ENCODE data around the gene IL18BP.

Gene IL18BP

GRCh38 chr11:72013765-72014711, 15.3 kb downstream of the IL18BP start:
- DNase-seq = no peak

GRCh38 chr11:72014761-72015320, 16.1 kb downstream of the IL18BP start:
- DNase-seq = no peak

DNA sequence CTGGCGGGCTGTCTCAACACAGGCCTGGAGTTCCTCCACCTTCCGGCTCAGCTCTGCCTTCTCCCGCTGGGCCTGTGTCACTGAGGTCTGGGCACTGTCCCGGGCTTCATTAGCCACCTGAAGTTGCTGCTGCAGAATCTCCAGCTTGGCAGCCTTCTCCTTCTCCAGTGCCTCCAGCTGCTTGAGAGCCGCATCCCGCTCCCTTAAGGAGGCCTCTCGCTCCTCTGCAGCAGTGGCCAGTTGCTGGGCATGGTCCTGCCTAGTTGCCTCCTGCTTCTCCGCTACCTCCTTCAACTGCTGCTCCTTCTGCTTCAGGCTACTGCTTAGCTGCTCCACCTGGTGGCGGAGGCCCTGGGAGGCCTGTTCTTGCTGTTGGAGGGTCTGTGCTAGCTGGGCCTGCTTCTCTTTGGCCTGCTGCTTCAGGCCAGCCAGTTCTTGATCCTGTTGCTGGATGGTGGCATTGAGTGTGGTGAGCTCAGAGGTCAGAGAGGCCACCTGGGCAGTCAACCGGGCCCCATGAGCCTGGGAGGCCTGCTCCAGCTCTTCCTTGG, 16.9 kb downstream of the IL18BP start:
- DNase-seq = no peak

- DNase-seq = no peak
Observed at GRCh38 chr11:72018171-72018570, 19.5 kb downstream of the IL18BP start.

DNA sequence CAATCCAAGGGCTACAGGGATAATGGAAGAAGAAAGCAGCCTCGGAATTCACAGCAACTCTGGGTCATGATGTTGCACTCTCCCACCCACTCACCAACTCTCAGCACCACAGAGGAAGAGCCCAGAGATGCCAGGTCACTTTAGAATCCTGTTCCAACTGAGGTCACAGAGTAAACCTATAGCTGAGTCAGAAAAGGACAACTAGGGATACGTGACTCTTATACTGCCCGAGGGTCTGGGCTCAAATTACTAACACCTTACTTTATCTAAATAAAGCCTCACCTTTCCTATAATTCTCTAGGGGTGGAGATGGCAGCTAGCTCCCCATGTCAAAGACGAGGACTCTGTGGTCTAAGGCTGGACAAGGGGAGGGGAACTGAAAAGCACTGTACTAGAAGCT, 24.6 kb downstream of the IL18BP start:
- DNase-seq = no peak

- no peak for DNase-seq
Observed at GRCh38 chr11:72024069-72024754, 25.5 kb downstream of the IL18BP start.

DNA sequence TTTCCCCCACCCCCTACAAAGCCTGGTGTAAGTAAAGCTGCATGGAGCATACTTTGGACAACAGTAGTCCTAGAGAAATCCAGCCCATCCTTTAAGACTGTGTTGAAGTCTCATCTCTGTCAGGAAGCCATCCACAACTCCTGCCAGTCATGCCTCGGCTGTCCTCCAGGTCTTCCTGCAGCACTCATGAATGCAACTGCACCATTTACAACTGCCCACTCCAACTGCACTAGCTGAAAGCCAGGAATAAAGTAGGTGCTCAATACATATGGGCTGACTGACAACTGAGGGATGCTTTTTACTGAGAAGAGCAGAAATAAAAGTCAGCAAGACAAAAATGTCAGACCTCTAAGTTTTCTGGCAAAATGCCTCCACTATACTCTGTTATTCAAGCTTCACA, 27.4 kb downstream of the IL18BP start:
- no peak for DNase-seq

- no peak for DNase-seq
Observed at GRCh38 chr11:72030472-72031045, 31.9 kb downstream of the IL18BP start.

- no peak for DNase-seq
Observed at GRCh38 chr11:72036687-72037086, 38.0 kb downstream of the IL18BP start.

DNA sequence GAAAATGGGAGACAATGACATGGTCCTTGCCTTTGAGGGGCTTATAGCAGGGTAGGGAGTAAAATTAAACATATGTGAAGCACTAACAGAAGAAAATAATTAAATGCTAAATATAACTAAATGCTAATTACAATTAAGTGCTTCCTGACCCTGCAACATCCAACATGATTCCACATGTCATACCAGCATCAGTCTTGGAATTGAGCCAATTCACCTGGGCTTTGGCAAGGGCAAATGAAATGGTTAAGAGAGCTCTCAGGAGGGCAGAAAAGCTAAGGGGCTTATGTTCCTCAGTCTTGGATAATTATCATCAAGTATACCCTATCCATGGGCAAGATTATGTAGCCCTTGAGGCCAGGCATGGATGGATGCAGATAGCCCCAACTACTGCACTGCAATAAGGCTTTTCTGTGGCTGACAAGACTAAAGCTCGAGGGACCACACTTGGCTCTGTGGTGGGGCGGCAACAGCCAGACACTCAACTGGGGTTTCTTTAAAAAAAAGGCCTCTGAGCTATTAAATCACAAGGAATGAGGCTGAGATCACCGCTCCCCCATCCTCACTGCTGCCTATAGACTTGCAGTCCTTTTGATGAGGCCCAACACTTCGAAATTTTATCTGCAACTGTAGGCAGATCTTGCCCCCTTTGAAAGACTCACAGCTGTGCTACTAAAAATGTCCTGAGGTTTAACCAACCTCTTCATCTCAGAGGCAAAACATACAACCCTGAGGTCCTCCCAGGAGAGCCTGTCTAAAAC, 39.0 kb downstream of the IL18BP start:
- no peak for DNase-seq

GRCh38 chr11:72038491-72038890, 39.8 kb downstream of the IL18BP start:
- DNase-seq = no peak

DNA sequence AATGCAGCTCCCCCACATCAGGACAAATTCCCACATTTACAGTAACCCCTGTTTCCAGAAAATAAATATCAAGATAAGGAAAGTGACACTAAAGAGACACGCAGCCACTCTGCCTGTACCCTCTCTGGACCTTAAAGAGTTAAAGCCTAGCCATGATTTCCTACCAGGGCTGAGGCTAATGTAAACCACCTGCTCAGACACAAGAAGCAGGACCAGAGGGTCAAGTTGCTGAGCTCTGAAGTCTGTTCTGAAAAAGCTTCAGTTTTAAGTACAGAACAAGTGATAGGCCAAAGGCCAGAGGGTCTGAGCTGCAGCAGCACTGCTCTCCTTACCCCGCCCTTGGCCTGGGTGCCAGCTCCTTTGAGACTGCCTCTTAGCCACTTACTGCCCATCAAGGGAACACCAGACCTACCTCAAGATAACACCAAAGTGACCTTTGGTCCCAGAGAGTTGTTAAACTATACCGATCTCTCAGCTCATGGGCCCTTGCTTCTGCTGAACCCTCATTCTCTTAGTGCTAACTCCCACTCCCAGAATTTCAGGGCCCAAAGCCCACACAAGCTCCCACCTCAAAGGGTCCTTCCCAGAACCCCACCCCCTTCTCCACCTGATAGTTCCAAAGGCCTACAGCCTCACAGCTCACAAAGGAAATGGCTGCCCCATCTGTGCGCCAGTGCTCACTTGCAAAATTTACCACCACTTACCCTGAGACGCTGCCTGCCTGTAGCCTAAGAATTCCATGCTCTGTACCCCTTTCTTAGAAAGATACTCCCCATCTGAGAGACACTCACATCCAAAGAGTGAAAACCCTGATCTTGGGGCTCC, 40.5 kb downstream of the IL18BP start:
- no peak for DNase-seq

DNA sequence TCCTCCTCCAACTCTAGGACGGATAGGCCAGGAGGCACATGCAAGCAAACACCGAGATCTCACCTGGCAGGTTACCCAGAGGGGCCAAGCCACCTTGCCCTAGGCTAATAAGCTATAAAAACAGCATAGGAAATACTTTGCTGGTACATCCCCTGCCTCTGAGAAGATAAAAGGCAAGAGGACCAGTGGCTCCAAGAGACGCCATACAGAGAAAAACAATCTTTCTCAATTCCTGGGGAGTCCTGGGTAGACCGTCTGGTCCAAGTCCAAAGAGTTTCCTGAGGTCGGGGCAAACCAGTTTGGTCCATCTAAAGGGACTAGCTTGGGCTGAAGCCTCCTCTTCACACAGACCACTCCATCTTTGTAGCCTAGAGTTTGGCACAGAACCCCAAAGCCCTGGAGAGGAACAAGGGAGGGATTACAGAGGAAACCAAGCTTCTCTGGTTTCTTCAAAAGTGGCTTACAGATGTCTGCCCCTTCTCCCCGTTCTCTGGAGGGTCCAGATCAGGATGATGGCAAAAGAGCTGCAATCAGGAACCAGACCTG, 41.2 kb downstream of the IL18BP start:
- DNase-seq = no peak

DNA sequence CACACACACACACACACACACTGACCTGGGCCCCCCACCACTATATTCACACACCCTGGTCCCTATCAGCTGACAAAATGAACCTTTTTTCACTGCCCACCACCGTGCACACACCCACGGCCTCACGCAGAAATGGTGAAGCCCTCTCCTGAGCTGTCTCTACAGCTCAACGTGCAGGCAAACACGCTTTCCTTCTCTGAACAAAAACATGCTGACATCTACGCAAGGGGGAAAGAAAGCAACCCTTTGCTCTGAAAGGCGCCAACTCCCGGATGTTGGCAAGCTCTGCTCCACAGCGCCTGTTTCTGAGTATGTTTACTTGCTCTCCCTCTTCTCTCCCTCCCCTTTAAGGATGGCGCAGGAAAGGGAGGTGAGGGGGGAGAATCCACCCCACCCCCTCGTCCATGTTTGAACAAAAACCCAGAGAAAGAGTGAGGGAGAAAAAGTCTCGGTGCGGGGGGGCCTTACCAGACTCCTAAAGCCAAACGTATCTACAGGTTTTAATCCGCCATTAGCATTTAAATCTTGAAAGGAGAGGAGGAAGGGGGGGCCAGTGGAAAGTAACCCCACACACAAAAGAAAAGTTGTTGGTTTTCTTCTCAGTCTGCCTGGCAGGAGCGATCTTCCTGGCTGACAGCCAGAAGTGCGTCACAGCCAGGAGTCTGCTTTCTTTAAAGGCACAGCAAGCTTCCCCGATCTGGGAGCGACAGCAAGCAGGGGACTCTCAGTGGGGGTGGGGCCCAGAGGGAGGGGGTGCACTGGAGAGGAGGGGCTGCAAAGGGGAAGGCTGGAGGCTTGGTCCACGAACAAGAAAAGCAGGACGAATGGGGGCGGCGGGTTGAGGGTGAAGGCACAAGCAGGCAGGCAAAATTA, 42.0 kb downstream of the IL18BP start:
- DNase-seq = peak; percentile 79 to 82

GRCh38 chr11:72041364-72042063, 42.8 kb downstream of the IL18BP start:
- peak; percentile 39 to 52 for DNase-seq

DNA sequence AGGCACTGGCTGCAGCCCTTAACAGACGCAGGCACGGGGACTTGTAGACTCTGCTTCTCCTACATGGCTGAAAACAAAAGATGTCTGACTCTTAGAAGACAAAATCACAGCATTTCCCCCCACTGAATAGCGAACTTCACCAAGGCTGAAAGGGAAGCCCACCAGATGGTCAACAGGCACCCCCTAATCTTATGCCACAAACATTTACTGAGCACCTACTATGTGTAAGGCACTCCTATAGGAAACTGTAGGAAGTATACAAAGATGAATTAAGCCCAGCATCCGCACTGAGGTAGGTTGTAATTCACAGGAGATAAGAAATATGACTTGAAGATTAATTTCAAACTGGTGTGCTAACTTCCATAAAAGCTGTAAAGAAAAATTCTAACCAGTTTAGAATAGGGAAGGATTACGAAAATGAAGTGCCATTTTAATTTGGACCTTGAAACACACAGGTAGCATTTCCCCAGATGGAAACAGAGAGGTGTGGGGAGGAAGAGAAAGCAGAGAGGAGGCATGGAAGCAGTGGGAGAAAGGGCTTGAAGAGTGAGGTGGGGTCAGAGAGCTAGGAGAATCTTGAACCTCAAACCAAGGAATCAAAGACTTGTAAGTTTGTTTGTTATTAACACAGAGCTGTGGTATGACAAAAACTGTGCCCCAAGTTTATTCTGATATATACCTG, 43.5 kb downstream of the IL18BP start:
- no peak for DNase-seq

DNA sequence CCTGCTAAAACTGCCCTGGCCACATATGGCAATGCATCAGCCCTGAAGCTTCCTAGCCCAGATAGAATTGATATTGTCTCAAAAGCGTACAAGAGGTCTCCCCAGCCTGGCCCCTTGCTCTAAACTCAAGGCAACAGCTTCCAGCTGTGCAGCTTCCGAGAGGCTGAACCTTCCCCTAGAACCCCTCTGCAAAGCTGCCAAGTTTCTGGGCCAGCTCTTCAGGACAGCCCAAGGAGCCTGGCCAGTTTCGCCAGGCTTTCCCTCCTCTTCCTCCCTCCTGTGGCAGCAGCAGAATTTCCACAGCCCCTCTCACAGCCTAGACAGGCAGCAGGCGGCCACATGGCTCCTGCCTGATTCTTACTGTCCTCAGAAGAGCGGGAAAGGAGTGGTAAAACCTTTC, 47.1 kb downstream of the IL18BP start:
- no peak for DNase-seq

- no peak for DNase-seq
Observed at GRCh38 chr11:72048766-72049460, 50.2 kb downstream of the IL18BP start.

All from activated CD4-positive, alpha-beta T cell treated with anti-CD3 and anti-CD28 coated beads, Interleukin-2, amount 50 U/mL, for 48 hours (primary cell).